GM12864 (cell line): ENCODE data around the gene RELN.

Source experiments
- DNase-seq: peaks from one replicate; pipeline ENCODE4 v3.0.0-alpha.2; 2011; ENCODE audit warnings: low read depth
- H3K4me3 ChIP-seq: 2 replicates; pipeline ENCODE4 v1.5.1; 2011; ENCODE audit warnings: mild to moderate bottlenecking, low read depth, low read length, control low read depth
- TF ChIP-seq, protein P1 (sequence below): IDR thresholded peaks from 2 replicates; pipeline ENCODE4 v1.5.1; 2011; ENCODE audit warnings: low read depth, mild to moderate bottlenecking, moderate library complexity, low read length, control low read depth, inconsistent platforms; ENCODE audit errors: missing control alignments

RELN gene

DNA sequence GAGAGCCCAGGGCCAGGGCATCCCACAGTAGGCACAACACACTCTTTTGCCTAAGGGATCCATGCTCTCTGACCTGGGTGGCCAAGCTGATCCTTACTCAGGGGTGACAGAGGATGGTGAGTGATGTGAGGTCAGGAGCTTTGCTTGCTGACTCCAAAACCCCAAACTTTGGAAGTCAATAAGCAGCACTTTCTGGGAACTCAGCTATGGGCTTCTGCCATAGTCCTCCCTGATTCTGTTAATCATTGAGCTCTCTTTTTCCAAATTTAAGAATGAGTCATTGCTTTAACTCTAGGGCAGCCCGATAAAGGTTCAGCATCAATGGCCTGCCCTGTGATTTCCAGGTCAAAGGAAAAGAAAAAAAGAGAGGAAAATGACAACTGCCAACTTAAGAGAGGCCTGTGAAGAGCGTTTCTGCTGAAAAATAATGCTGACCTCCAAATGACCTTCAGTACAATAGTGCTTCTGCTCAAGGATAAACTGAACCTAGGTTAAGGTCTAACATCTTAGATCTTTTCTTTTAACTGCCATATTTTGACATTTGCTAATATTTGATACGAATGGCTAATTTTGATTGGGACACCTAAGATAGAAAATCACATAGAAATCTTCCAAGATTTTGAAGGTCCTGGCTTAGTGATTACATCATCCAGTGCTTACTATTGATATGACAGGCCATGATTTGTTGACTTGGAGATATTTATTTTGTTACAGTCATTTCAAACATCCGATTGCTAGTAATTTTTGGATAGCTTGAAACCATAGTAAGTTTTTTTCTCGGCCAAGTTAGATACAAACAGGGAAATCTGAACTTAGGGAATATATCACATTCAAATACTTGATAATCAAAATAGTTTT lies 20.8 kb upstream of the RELN start:
- DNase-seq = no peak
- H3K4me3 ChIP-seq = no peak overlapping the region
- TF ChIP-seq, protein P1, sequence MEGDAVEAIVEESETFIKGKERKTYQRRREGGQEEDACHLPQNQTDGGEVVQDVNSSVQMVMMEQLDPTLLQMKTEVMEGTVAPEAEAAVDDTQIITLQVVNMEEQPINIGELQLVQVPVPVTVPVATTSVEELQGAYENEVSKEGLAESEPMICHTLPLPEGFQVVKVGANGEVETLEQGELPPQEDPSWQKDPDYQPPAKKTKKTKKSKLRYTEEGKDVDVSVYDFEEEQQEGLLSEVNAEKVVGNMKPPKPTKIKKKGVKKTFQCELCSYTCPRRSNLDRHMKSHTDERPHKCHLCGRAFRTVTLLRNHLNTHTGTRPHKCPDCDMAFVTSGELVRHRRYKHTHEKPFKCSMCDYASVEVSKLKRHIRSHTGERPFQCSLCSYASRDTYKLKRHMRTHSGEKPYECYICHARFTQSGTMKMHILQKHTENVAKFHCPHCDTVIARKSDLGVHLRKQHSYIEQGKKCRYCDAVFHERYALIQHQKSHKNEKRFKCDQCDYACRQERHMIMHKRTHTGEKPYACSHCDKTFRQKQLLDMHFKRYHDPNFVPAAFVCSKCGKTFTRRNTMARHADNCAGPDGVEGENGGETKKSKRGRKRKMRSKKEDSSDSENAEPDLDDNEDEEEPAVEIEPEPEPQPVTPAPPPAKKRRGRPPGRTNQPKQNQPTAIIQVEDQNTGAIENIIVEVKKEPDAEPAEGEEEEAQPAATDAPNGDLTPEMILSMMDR = no peak

DNA sequence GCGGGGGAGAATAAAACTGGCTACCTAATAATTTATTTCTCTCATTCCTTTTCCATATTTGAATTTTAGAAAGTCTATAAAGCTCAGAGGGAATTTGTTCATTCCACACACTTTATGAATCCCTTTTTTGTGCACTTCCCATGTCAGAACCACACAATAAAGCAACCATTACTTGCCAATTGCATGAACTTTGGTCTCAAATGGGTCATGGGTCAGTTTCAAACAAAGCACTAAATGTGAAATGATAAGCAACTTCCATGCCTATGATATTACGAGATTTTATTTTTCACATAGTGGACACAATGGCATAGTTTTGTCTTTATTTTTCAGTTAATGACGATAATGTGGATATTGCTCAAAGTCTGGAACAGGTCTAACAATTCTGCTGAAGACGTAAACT lies 18.6 kb upstream of the RELN start:
- no peak for DNase-seq
- TF ChIP-seq, protein P1 = no peak
- no peak overlapping the region for H3K4me3 ChIP-seq

DNA sequence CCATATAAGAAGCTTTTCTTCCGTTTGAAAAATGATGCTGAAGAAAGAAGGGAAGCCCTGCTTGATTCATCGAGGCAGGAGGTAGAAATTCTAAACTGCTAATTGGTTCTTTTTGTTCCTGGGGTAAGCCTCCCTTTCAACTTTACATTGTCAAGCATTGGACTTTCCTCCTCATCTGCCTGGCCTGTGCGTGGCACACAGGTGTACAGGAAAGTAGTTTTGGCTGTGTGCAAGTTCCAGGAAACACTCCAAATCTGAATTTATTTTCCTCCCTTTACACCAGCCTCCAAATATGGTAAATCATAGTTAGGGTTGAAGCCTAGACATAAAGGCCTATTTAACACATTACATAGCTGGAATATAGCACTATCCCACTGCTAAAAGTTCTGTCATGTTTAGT lies 18.2 kb upstream of the RELN start:
- no peak for DNase-seq
- no peak overlapping the region for H3K4me3 ChIP-seq
- TF ChIP-seq, protein P1 = no peak

DNA sequence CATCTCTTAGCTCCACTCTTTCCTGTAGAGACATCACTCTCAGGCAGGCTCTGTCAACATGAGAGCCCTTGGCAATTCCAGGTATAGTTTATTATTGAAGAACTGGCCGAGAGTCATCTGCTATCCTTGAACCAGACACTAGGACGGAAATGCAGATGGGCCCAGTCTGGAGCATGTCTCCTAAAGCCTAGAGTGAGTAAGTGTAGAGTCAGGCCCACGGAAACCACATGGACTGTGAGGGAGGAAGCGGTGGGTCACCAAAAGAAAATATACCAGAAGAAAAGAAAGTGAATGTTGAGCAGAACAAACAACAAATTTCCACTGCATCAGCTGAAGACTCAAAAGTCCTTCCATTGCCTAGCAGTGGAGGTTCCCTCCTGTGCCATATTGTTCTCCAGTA lies 15.7 kb upstream of the RELN start:
- DNase-seq = no peak
- no peak overlapping the region for H3K4me3 ChIP-seq
- TF ChIP-seq, protein P1 = no peak

DNA sequence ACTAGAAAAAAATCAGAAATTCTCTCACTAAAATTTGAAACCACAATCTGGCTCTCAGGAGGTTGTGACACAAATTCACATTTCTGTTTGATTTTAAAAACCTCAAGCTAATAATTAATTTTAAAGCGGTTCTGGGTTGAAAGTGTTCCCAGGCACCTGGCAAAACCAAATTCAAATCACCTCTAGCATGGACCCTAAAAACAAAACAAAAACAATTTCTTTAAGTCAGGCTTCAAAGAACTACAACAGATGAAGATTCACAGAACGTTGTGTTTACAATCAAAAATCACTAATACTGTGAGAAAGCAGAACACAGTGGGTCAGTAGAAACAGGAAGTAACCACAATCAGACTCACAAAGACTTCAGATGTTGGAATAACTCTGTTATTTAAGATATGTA lies 7.2 kb upstream of the RELN start:
- TF ChIP-seq, protein P1 = no peak
- no peak overlapping the region for H3K4me3 ChIP-seq
- no peak for DNase-seq

DNA sequence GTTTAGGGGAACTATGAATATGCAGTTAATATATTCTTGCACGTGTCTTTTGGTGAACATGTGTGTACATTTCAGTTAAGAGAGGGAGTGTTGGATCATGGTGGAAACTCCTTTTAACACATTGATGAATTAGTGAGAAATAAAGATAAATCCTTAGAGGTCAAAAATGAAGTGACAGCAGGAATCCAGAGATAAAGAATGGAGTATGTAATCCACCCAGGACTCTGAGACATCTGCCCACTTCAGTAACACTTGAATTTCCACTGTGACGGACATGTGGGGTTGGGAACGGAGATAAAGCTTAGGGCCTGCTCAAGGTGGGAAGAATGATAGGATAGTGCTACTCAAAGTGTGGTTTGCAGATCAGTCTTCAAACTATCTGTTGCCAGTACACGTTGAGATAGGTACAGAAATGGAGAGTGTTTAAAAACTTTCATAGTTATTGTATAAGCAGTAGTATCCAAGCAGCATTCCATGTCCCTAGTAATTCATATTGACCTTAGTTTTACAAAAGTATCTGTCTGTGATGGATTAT lies 6.6 kb upstream of the RELN start:
- no peak for DNase-seq
- TF ChIP-seq, protein P1 = no peak
- no peak overlapping the region for H3K4me3 ChIP-seq

DNA sequence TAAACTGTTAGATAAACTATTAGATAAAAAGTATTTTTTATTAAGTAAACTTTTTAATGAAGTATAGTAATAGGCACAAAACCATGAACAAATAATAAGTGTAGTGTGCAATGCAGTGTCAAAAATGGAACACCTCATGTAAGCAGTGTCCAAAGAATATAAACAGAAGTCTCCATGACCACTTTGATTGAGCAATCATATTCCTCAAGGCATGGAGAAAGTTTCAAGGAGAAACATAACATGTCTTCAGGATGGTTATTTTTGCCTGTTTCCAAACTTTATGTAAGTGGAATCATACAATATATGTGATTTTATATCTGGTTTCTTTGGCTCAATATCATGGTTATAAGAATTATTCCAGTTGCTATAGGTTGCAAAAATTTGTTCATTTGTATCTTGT lies 6.1 kb upstream of the RELN start:
- no peak overlapping the region for H3K4me3 ChIP-seq
- TF ChIP-seq, protein P1 = no peak
- no peak for DNase-seq
